HG02884 (cell line): ENCODE data around the gene HNF1B.

Experiments
- ATAC-seq: cut with Tn5 transposase; IDR thresholded peaks from one replicate; pipeline ENCODE4 v1.9.1; 2021; ENCODE audit warnings: mild to moderate bottlenecking, moderate library complexity; ENCODE audit not compliant: unreplicated experiment

The HNF1B gene

GRCh38 chr17:37674511-37674910, 70.3 kb downstream of the HNF1B start:
- ATAC-seq, result no peak

- ATAC-seq, result no peak
Measured at GRCh38 chr17:37673386-37673785, 71.5 kb downstream of the HNF1B start.

GRCh38 chr17:37672548-37673078, 72.2 kb downstream of the HNF1B start:
- no peak for ATAC-seq

- no peak for ATAC-seq
Measured at GRCh38 chr17:37671824-37672547, 72.9 kb downstream of the HNF1B start.

- ATAC-seq, result no peak
Measured at GRCh38 chr17:37671028-37671823, 73.6 kb downstream of the HNF1B start.

GRCh38 chr17:37667039-37667438, 77.8 kb downstream of the HNF1B start:
- ATAC-seq, result no peak

GRCh38 chr17:37664214-37664613, 80.6 kb downstream of the HNF1B start:
- ATAC-seq, result no peak

GRCh38 chr17:37662353-37662752, 82.5 kb downstream of the HNF1B start:
- ATAC-seq, result no peak

- ATAC-seq, result no peak
Measured at GRCh38 chr17:37661400-37662014, 83.4 kb downstream of the HNF1B start.

- ATAC-seq, result no peak
Measured at GRCh38 chr17:37659925-37660324, 84.9 kb downstream of the HNF1B start.

GRCh38 chr17:37657202-37657601, 87.7 kb downstream of the HNF1B start:
- no peak for ATAC-seq

- ATAC-seq, result no peak
Measured at GRCh38 chr17:37651849-37652248, 93.0 kb downstream of the HNF1B start.

GRCh38 chr17:37650419-37651003, 94.3 kb downstream of the HNF1B start:
- no peak for ATAC-seq

GRCh38 chr17:37648555-37648954, 96.3 kb downstream of the HNF1B start:
- no peak for ATAC-seq

- ATAC-seq, result no peak
Measured at GRCh38 chr17:37647856-37648255, 97.0 kb downstream of the HNF1B start.

- ATAC-seq, result no peak
Measured at GRCh38 chr17:37643869-37644268, 101.0 kb downstream of the HNF1B start.

GRCh38 chr17:37643118-37643766, 101.6 kb downstream of the HNF1B start, which contains the start of gene DDX52:
TSS of gene DDX52 (minus strand) at chr17:37643446. CDS start at chr17:37643420, 26 bp downstream.
- ATAC-seq, result no peak

- ATAC-seq, result no peak
Measured at GRCh38 chr17:37642681-37643080, 102.2 kb downstream of the HNF1B start.

- no peak for ATAC-seq
Measured at GRCh38 chr17:37640015-37640414, 104.8 kb downstream of the HNF1B start.

- ATAC-seq, result no peak
Measured at GRCh38 chr17:37637956-37638355, 106.9 kb downstream of the HNF1B start.
